Mesenchymal stem cell (in vitro differentiated cells and primary cell): ENCODE results near the gene CAMK2A.

ENCODE experiments used
- DNase-seq: peaks from one replicate; pipeline ENCODE4 v3.0.0-alpha.2; 2013
- H2AFZ ChIP-seq: one replicate; pipeline ENCODE4 v1.6.1; 2013; ENCODE audit warnings: low read depth, mild to moderate bottlenecking, control low read depth, inconsistent platforms, low read length, moderate library complexity
- H2AK5ac ChIP-seq: 2 replicates; pipeline ENCODE4 v1.6.1; 2013; ENCODE audit warnings: low read length, moderate library complexity, mild to moderate bottlenecking, inconsistent platforms; ENCODE audit not compliant: severe bottlenecking
- H2BK120ac ChIP-seq: one replicate; pipeline ENCODE4 v1.6.1; 2013; ENCODE audit warnings: low read depth, mild to moderate bottlenecking, inconsistent platforms, low read length, moderate library complexity
- H2BK12ac ChIP-seq, 2 experiments: one replicate each; pipeline ENCODE4 v1.6.1; 2013; ENCODE audit warnings: inconsistent platforms in 2 of 2, low read length in 2 of 2, mild to moderate bottlenecking in 2 of 2, moderate library complexity in 2 of 2, control low read depth in 1 of 2
- H2BK15ac ChIP-seq: one replicate; pipeline ENCODE4 v1.6.1; 2013; ENCODE audit warnings: mild to moderate bottlenecking, low read depth, inconsistent platforms; ENCODE audit not compliant: poor library complexity, severe bottlenecking
- H2BK5ac ChIP-seq: 2 replicates; pipeline ENCODE4 v1.6.1; 2013; ENCODE audit warnings: low read depth, mild to moderate bottlenecking, low read length, control low read depth, inconsistent platforms; ENCODE audit not compliant: poor library complexity, severe bottlenecking
- H3K14ac ChIP-seq, 2 experiments: one replicate each; pipeline ENCODE4 v1.6.1; 2013; ENCODE audit warnings: inconsistent platforms in 2 of 2, low read length in 2 of 2, control low read depth in 1 of 2, mild to moderate bottlenecking in 1 of 2, moderate library complexity in 1 of 2
- H3K18ac ChIP-seq, 2 experiments: one replicate each; pipeline ENCODE4 v1.6.1; 2013; ENCODE audit warnings: inconsistent platforms in 2 of 2, low read length in 2 of 2, control low read depth in 1 of 2, low read depth in 1 of 2, mild to moderate bottlenecking in 1 of 2
- H3K23ac ChIP-seq, 2 experiments: one replicate each; pipeline ENCODE4 v1.6.1; 2013; ENCODE audit warnings: inconsistent platforms in 2 of 2, low read length in 2 of 2, mild to moderate bottlenecking in 2 of 2, moderate library complexity in 2 of 2, control low read depth in 1 of 2
- H3K27ac ChIP-seq: 2 replicates; pipeline ENCODE4 v1.5.1; 2013; ENCODE audit warnings: mild to moderate bottlenecking, moderate library complexity, low read length, control low read depth, inconsistent platforms; ENCODE audit not compliant: poor library complexity, severe bottlenecking
- H3K27me3 ChIP-seq, 2 experiments: 2 replicates each; pipeline versions ENCODE4 v1.6.1 to v1.7.0; 2013; ENCODE audit warnings: low read length in 2 of 2, mild to moderate bottlenecking in 2 of 2, moderate library complexity in 2 of 2, control low read depth in 1 of 2, inconsistent platforms in 1 of 2; ENCODE audit not compliant: control insufficient read depth in 1 of 2, insufficient read depth in 1 of 2
- H3K36me3 ChIP-seq, 2 experiments: 2 replicates each; pipeline versions ENCODE4 v1.6.1 to v1.7.0; 2013; ENCODE audit warnings: low read length in 2 of 2, control low read depth in 1 of 2, inconsistent platforms in 1 of 2, low read depth in 1 of 2, mild to moderate bottlenecking in 1 of 2; ENCODE audit not compliant: insufficient read depth in 2 of 2, control insufficient read depth in 1 of 2
- H3K4ac ChIP-seq, 2 experiments: one replicate each; pipeline ENCODE4 v1.6.1; 2013; ENCODE audit warnings: inconsistent platforms in 2 of 2, low read length in 2 of 2, mild to moderate bottlenecking in 2 of 2, moderate library complexity in 2 of 2, control low read depth in 1 of 2, low read depth in 1 of 2
- H3K4me1 ChIP-seq: 2 replicates; pipeline ENCODE4 v1.6.1; 2013; ENCODE audit warnings: low read depth, low read length, control low read depth; ENCODE audit not compliant: control insufficient read depth, insufficient read depth
- H3K4me2 ChIP-seq: 2 replicates; pipeline ENCODE4 v1.6.1; 2013; ENCODE audit warnings: low read length, mild to moderate bottlenecking, inconsistent platforms; ENCODE audit not compliant: poor library complexity, severe bottlenecking
- H3K4me3 ChIP-seq, 2 experiments: 2 replicates each; pipeline versions ENCODE4 v1.5.1 to v1.7.0; 2013; ENCODE audit warnings: low read length in 2 of 2, mild to moderate bottlenecking in 2 of 2, control low read depth in 1 of 2, low read depth in 1 of 2; ENCODE audit not compliant: insufficient read depth in 1 of 2
- H3K79me1 ChIP-seq: replicated peaks from 2 replicates; pipeline ENCODE4 v1.6.1; 2013; ENCODE audit warnings: mild to moderate bottlenecking, control low read depth, low read length, inconsistent platforms; ENCODE audit not compliant: poor library complexity, severe bottlenecking
- H3K9ac ChIP-seq: 2 replicates; pipeline ENCODE4 v1.7.0; 2013; ENCODE audit warnings: mild to moderate bottlenecking, low read length, moderate library complexity
- H3K9me3 ChIP-seq: 2 replicates; pipeline ENCODE4 v1.7.0; 2013; ENCODE audit warnings: mild to moderate bottlenecking, low read length; ENCODE audit not compliant: control insufficient read depth
- H4K8ac ChIP-seq: one replicate; pipeline ENCODE4 v1.6.1; 2013; ENCODE audit warnings: inconsistent platforms, mild to moderate bottlenecking, low read length, moderate library complexity
- H4K91ac ChIP-seq: one replicate; pipeline ENCODE4 v1.6.1; 2013; ENCODE audit warnings: mild to moderate bottlenecking, low read length, inconsistent platforms
- WGBS: methylation state at CpG from one replicate; pipeline ENCODE4 v1.1.7; 2013; ENCODE audit warnings: mixed read lengths; 5-methylcytosine and 5-hydroxymethylcytosine counted together

CAMK2A gene

DNA sequence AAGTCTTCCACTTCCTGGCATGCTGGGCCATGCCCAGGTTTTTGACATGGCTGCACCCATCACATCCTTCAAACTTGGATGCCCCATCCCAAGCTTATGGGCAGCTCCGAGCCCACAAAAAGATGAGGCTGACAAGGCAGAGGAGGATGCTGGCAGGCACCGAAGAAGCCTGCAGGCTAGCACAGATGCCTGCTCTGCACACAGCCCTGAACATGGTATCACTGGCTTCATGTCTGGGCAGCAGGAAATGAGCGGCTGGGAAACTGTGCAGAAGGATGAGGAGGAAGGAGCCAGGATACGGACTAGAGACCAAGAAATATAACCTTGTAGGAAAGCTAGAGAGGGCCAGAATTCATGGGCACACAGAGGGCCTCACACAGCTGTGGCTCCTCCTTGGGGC, 14.8 kb downstream of the CAMK2A start:
- Histone ChIP-seq H3K23ac (no peak overlapping the region), H3K4me2 (no peak overlapping the region)

DNA sequence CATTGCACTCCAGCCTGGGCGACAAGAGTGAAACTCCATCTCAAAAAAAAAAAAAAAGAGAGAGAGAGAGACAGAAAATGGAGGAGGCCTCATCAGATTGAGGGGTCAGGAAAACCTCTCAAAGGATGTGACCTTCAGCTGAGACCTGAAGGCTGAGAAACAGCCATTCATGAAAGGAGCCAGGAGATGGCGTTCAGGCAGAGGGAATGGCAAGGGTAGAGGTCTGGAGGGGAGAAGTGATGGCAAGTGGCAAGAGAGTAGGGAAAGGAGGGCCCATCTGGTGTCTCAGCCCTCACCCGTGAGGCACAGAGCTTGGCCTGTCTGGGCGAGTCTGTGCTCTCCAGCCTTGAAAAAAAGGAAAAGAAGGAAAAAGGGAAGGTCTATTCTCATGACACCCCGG, 17.0 kb downstream of the CAMK2A start:
- Histone ChIP-seq H3K4ac (no peak overlapping the region), H2BK5ac (no peak overlapping the region), H3K79me1 (peaks cover 2% of the 10 kb centered on the region), H3K27me3 (no peaks in the 10 kb centered on the region), H3K4me2 (no peak overlapping the region), H2BK120ac (no peak overlapping the region), H3K36me3 (peaks cover 0 to 7% of the 10 kb centered on the region in 2 experiments), H3K14ac (no peak overlapping the region), H2BK15ac (no peak overlapping the region), H3K23ac (no peak overlapping the region), H4K91ac (no peak overlapping the region), H3K4me1 (no peaks in the 10 kb centered on the region), H2AK5ac (no peak overlapping the region), H2AFZ (no peak overlapping the region), H3K27ac (no peak overlapping the region), H3K18ac (no peak overlapping the region), H3K9ac (no peak overlapping the region), H4K8ac (no peak overlapping the region), H2BK12ac (no peak overlapping the region), H3K4me3 (no peak overlapping the region), H3K9me3 (no peaks in the 10 kb centered on the region)
- WGBS, result 47% methylated on average over 4 of the region's 5 CpGs
- peak; percentile 72 for DNase-seq

More for the DNA sequence above, 14.8 kb downstream of the CAMK2A start:
- Histone ChIP-seq H3K14ac (no peak overlapping the region), H2AFZ (no peak overlapping the region), H3K9me3 (no peaks in the 10 kb centered on the region), H4K91ac (no peak overlapping the region), H3K4me3 (no peak overlapping the region), H3K9ac (no peak overlapping the region), H2BK15ac (no peak overlapping the region), H4K8ac (no peak overlapping the region), H2BK120ac (no peak overlapping the region), H2BK12ac (no peak overlapping the region), H3K27ac (no peak overlapping the region), H3K79me1 (peaks cover 2% of the 10 kb centered on the region), H3K4me1 (peaks cover 12% of the 10 kb centered on the region), H3K18ac (no peak overlapping the region), H3K27me3 (no peaks in the 10 kb centered on the region), H3K4ac (no peak overlapping the region), H3K36me3 (peaks cover 0 to 7% of the 10 kb centered on the region in 2 experiments), H2AK5ac (no peak overlapping the region), H2BK5ac (no peak overlapping the region)
- no peak for DNase-seq
- 78% methylated on average over 4 of the region's 4 CpGs for WGBS

- Histone ChIP-seq H3K14ac (no peak overlapping the region), H3K23ac (no peak overlapping the region), H3K9me3 (no peaks in the 10 kb centered on the region), H4K8ac (no peak overlapping the region), H3K4me2 (no peak overlapping the region), H2AK5ac (no peak overlapping the region), H3K27ac (no peak overlapping the region), H3K4me3 (no peak overlapping the region), H4K91ac (no peak overlapping the region), H2BK120ac (no peak overlapping the region), H3K79me1 (peaks cover 2% of the 10 kb centered on the region), H2AFZ (no peak overlapping the region), H2BK15ac (no peak overlapping the region), H2BK5ac (no peak overlapping the region), H3K9ac (no peak overlapping the region), H3K36me3 (peaks cover 0 to 7% of the 10 kb centered on the region in 2 experiments), H3K4me1 (peaks cover 2% of the 10 kb centered on the region), H3K18ac (no peak overlapping the region), H2BK12ac (no peak overlapping the region), H3K27me3 (no peaks in the 10 kb centered on the region), H3K4ac (no peak overlapping the region)
- DNase-seq, result peak; percentile 23
- 91% methylated on average over 5 of the region's 5 CpGs for WGBS
Observed at GRCh38 chr5:150271923-150272322, 17.6 kb downstream of the CAMK2A start.

GRCh38 chr5:150271296-150271692, 18.3 kb downstream of the CAMK2A start:
- Histone ChIP-seq H3K79me1 (no peaks in the 10 kb centered on the region), H2BK120ac (no peak overlapping the region), H4K8ac (no peak overlapping the region), H3K4ac (no peak overlapping the region), H3K27me3 (no peaks in the 10 kb centered on the region), H3K4me3 (no peak overlapping the region), H2BK12ac (no peak overlapping the region), H2AK5ac (no peak overlapping the region), H3K36me3 (peaks cover 0 to 7% of the 10 kb centered on the region in 2 experiments), H3K23ac (no peak overlapping the region), H3K9ac (no peak overlapping the region), H3K4me1 (peaks cover 5% of the 10 kb centered on the region), H3K9me3 (no peaks in the 10 kb centered on the region), H2BK5ac (no peak overlapping the region), H2BK15ac (no peak overlapping the region), H2AFZ (no peak overlapping the region), H3K4me2 (no peak overlapping the region), H3K14ac (no peak overlapping the region), H3K27ac (no peak overlapping the region), H3K18ac (no peak overlapping the region), H4K91ac (no peak overlapping the region)
- 98% methylated on average over 8 of the region's 8 CpGs for WGBS
- no peak for DNase-seq
